HG03521 (cell line): Measurements from ENCODE around the gene CCSAP.
"Not testable (repeated sequence)": the region's sequence is repeated elsewhere in the genome, so short reads cannot be mapped to it uniquely, and the experiment has no call there.

ENCODE experiments used
- ATAC-seq: cut with Tn5 transposase; IDR thresholded peaks from one replicate; pipeline ENCODE4 v1.9.1; 2021; ENCODE audit warnings: mild to moderate bottlenecking, moderate library complexity; ENCODE audit not compliant: unreplicated experiment

CCSAP gene

GRCh38 chr1:229327765-229328164 lies 15.1 kb downstream of the CCSAP start:
- ATAC-seq: not testable (repeated sequence)

GRCh38 chr1:229326601-229327000 lies 16.2 kb downstream of the CCSAP start:
- no peak for ATAC-seq

DNA sequence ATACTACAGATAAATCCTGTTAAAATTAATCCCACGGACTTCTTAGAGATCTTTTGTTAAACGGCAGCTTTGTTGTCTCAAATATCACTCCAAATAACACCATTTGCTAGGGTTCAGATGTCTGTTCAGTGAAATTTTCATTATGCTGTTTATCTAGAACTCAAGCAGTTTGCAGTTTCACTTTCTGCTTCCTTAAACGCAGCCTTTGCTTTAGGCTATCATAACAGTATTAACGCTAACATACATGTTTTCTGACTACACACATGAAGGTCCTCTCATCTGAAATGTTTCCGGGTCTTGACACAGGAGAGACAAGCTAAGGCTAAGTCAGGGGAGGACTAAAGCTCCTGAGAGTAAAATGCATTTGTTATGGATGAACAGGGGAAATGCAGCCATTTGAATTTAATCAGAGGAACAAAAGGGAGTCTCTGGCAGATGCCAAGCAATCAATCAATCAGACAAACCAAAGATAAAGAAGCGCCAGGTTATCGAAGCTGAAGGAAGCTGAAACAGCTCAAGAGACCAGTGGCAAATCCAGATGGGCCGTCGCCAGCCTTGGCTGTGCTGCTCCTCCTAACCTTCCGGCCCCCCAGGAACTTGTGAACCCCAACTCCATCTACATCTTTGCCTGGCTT lies 16.9 kb downstream of the CCSAP start:
- no peak for ATAC-seq

GRCh38 chr1:229325401-229325800 lies 17.4 kb downstream of the CCSAP start:
- no peak for ATAC-seq

DNA sequence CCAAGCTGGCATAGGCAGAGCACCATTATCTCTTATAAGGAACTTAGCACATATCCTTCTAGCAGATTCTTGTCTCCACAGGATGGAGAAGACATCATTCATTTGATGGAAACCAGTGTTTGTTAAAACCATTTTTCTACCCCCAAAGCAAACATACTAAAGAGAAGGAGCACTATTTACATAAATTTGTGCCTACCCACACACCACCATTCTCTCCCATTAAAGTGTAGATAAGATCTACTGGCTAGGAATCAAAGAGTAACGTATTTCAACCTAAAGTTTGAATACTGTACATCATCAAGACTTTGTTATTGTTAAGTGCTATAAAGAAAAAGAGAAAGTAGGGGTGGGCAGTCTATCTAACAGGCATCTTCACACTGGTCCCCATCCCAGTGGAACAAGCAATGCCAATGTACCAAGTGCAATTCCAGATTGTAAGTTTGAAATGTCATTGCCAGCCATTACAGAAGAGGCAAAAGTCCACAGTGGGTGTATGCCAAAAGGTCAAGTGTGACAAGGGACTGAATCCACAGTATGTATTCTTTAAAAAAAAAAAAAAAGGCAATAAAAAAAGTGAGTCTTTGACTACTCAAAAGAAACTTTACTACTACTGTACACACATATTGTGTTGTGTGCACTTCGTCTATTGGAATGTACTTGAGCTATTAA lies 18.8 kb downstream of the CCSAP start:
- no peak for ATAC-seq

GRCh38 chr1:229323201-229323600 lies 19.6 kb downstream of the CCSAP start:
- no peak for ATAC-seq

DNA sequence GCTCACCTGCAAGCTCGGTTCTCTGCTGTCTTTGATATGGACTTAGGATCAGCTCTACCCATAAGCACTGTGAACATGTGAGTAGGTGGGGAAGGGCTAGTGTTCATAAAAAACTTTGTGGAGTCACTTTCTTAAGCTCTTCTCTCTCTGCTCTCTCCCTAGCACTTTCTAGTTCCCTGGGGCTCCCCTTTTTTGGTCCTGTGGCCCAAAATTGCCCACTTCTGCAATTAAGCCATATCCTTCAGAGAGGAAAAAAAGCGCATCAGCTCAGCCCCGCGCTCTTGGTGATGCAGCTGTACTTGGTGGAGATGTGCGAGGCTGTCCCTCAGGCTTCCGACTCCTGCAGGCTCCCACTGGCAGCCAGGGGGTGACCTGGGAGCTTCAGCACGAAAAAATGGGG lies 23.4 kb downstream of the CCSAP start:
- ATAC-seq: no peak

GRCh38 chr1:229318056-229318455 lies 24.8 kb downstream of the CCSAP start:
- no peak for ATAC-seq

DNA sequence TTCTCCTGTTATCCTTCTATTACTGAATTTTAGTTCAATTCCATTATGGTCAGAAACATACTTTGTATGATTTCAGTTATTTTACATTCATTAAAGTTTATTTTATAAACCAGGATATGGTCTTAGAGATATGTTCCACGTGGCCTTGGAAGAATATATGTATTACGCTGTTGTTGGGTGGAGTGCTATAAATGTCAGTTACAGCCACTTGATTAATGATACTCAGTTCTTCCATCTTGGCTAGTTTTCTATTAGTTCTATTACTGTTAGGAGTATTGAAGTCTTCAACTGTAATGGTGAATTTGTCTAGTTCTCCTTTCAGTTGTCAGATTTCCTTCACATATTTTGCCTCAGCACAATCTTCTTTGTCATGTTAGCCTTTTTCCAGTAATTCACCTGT lies 26.7 kb downstream of the CCSAP start:
- no peak for ATAC-seq

DNA sequence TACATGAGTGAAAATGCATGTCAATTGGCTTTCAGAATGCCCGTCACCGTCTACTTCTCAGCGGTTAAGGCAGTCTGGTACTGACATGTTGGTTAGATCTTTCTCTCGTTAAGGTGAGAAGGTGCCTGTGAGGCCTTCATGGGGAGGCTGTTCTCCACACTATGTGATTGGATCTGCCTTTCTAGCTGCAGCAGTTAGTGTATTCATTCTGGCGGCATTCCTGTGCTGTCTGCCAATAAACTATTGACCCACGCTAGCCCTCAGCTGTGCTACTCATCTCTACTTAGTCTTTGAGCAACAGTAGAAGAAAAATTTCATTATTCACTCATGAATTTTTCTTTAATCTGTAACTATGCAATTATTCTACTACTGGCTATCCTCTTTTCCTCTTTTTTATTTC lies 32.0 kb downstream of the CCSAP start:
- ATAC-seq: no peak

GRCh38 chr1:229309684-229310083 lies 33.2 kb downstream of the CCSAP start:
- no peak for ATAC-seq

DNA sequence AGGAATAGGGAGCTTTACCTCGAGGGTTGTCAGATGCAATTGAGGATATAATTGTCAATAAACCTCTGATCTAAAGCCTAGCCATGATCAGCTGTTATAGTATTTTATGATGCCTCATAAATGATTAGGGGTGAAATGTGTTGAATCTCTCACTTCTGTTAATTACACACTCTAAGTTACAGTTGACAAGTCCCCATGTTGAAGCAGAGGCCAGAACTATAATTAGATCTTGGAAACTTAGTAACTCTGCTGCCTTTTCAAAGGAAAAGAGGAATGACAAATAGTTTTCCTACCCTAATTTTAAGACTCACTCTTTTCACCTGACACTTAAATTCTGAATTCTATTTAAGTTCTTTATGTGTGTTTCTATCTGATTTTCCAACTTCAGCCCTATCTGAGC lies 33.8 kb downstream of the CCSAP start:
- no peak for ATAC-seq

- ATAC-seq: no peak
Measured at GRCh38 chr1:229305392-229305791, 37.5 kb downstream of the CCSAP start.

GRCh38 chr1:229303855-229304254 lies 39.0 kb downstream of the CCSAP start:
- no peak for ATAC-seq

DNA sequence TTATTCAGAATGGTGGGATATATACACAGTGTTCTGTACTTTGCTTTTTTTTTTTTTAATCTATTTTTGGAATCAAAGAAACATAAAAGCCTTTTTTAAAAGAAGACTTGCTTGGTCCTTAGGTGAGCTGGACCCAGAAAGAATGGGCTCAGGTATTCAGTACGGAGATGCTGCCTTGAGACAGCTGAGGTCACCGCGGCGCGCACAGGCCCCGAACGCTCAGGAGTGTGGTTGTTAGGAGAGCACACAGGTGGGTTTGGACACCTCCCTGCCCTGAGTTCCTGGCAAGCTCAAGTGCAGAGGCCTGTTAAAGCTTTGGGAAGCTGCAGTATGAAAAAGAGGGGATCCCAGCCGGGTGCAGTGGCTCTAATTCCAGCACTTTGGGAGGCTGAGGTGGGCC lies 40.1 kb downstream of the CCSAP start:
- ATAC-seq: no peak

DNA sequence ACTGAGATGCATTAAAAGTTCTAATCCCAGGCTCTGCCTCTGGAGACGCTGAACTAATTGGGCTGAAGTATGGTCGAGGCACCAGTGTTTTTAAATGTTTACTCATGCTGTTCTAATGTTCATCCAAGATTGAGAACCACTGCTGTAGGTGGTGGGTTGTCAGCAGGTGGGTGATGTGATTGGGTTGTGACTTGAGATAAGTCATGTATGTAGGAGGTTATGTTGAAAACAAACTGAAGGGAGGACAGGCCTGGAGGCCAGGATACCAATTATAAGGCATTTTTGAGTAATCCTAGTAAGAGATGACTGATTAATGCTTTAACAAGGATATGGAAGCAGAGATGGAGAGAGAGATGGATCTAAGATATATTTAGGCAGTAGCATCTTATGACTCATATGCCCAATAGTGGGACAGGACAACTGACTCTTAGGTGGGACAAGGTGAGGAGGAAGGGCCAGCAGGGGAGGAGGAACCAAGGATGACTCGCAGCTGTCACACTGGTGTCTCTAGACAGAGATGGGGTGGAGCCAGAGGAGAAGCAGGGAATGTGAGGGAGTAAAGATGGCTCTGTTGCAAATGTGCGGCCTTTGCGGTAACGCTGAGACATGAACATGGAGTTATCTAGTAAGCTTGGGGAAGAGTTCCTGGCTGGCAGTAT lies 42.6 kb downstream of the CCSAP start:
- ATAC-seq: no peak

GRCh38 chr1:229298887-229299503 lies 43.9 kb downstream of the CCSAP start:
- ATAC-seq: no peak

GRCh38 chr1:229298420-229298819 lies 44.4 kb downstream of the CCSAP start:
- ATAC-seq: no peak

- ATAC-seq: no peak
Measured at GRCh38 chr1:229297746-229298145, 45.1 kb downstream of the CCSAP start.

- ATAC-seq: no peak
Measured at GRCh38 chr1:229296541-229296941, 46.3 kb downstream of the CCSAP start.

DNA sequence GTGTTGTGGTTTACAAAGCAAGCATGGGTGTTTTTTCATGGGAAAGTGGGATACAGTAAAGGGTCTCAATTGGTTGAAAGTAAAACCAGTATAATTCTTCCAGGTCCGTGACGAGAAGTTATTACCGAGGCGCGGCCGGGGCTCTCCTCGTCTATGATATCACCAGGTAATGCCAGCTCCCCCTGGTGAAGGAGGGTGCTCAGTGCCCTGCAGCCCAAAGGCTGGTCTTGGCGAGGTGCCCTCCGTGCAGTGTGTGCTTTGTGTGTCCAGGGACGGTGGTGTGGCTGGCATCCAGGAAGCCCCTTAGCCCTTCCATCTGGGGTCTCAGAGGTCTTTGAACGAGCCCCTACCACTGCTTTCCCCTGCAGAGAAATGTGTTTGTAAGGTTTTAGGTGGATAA lies 47.1 kb downstream of the CCSAP start:
- no peak for ATAC-seq
